Stimulated activated memory B cell treated with anti-CD40 and anti-IgM and Interleukin-4, amounts not matched to agents 10 μg/mL and 1 μg/mL and 100 μg/mL, for 72 hours (primary cell): ENCODE data around the gene GFER.
"Not testable (repeated sequence)": the region's sequence is repeated elsewhere in the genome, so short reads cannot be mapped to it uniquely, and the experiment has no call there.

Source experiments
- ATAC-seq: fragments of 150-1000 bp; cut with Tn5 transposase; 2 replicates; pipeline ENCODE4 v1.10.0; 2021
- H3K27ac Mint-ChIP-seq: one replicate; pipeline ENCODE4 v1.8.0; 2022; ENCODE audit warnings: mild to moderate bottlenecking, mixed read lengths
- H3K27me3 Mint-ChIP-seq: one replicate; pipeline ENCODE4 v1.8.0; 2022; ENCODE audit warnings: mixed read lengths
- H3K36me3 Mint-ChIP-seq: one replicate; pipeline ENCODE4 v1.8.0; 2022; ENCODE audit warnings: mixed read lengths
- H3K4me1 Mint-ChIP-seq: one replicate; pipeline ENCODE4 v1.8.0; 2022; ENCODE audit warnings: mixed read lengths
- H3K4me3 Mint-ChIP-seq: one replicate; pipeline ENCODE4 v1.8.0; 2022; ENCODE audit warnings: mild to moderate bottlenecking, moderate library complexity, mixed read lengths
- H3K9me3 Mint-ChIP-seq: one replicate; pipeline ENCODE4 v1.8.0; 2022; ENCODE audit warnings: mixed read lengths

The GFER gene

DNA sequence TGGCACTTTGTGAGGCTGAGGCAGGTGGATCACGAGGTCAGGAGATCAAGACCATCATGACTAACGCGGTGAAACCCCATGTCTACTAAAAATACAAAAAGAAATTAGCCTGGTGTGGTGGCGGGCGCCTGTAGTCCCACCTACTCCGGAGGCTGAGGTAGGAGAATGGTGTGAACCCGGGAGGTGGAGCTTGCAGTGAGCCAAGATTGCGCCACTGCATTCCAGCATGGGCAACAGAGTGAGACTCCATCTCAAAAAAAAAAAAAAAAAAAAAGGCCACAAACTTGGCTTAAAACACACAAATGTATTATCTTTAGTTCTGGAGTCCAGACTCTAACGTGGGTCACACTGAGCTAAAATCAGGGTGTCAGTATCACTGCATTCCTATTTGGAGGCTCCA lies 27.7 kb downstream of the GFER start:
- peaks cover 30% of the 10 kb centered on the region for H3K4me1 Mint-ChIP-seq
- H3K27me3 Mint-ChIP-seq, H3K4me3 Mint-ChIP-seq, H3K9me3 Mint-ChIP-seq, ATAC-seq, H3K27ac Mint-ChIP-seq: not testable (repeated sequence)
- H3K36me3 Mint-ChIP-seq = peaks cover 17% of the 10 kb centered on the region

DNA sequence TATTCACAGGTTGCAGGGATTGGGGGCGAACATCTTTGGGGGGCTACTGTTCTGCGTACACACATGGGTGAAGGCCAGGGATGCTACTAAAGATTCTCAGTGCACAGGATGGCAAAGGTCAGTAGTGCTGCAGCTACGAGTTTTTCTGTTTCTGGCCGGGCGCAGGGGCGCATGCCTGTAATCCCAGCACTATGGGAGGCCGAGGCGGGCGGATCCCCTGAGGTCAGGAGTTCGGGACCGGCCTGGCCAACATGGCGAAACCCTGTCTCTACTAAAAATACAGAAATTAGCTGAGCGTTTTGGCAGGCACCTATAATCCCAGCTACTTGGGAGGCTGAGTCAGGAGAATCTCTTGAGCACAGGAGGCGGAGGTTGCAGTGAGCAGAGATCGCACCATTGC lies 29.5 kb downstream of the GFER start:
- Mint-ChIP-seq H3K9me3 (no peaks in the 10 kb centered on the region), H3K4me3 (no peak overlapping the region), H3K4me1 (peaks cover 12% of the 10 kb centered on the region), H3K27ac (no peak overlapping the region), H3K27me3 (peaks cover 10% of the 10 kb centered on the region), H3K36me3 (peaks cover 3% of the 10 kb centered on the region)
- no peak for ATAC-seq

DNA sequence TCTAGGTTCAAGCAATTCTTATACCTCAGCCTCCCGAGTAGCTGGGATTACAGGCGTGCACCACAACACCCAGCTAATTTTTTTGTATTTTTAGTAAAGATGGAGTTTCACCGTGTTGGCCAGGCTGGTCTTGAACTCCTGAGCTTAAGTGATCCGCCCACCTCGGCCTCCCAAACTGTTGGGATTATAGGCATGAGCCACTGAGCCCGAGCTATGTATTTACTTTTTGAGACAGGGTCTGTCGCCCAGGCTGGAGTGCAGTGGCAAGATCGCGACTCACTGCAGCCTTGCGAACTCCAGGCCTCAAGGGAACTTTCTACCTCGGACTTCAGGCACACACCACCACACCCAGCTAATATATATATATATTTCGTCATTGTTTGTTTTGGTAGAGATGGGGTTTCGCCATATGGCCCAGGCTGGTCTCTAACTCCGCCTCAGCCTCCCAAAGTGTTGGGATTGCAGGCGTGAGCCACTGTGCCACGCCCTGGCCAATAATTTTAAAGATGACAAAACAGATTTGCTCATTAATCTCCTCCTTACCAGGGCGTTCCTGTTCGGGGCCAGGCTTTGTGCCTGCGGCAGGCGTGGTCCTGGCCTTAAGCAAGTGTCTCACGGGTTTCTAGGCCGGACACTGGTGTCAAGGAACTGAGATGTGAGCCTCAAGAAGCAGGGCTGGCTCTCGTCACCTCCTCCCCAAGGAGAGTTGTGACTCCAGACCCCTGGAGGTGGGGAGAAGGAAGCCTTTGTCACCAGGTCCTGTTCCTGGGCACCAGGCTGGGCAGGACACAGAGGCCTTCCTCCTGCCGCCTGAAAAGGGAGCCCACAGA lies 31.3 kb downstream of the GFER start:
- Mint-ChIP-seq H3K4me3 (no peak overlapping the region), H3K9me3 (no peaks in the 10 kb centered on the region), H3K27ac (no peak overlapping the region), H3K36me3 (no peaks in the 10 kb centered on the region), H3K4me1 (peaks cover 3% of the 10 kb centered on the region), H3K27me3 (peaks cover 21% of the 10 kb centered on the region)
- no peak for ATAC-seq

DNA sequence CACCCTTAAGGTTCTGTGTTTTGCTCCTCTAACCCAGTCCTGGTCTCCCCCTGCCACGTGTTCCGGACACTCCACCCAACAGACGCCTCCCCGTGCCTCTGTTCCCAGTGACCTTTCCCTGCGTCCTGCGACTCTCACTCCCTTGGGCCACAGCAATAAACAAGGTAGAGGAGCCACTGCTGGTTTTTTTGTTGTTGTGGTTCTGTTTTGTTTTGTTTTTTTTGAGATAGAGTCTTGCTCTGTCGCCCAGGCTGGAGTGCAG lies 31.9 kb downstream of the GFER start:
- no peaks in the 10 kb centered on the region for H3K9me3 Mint-ChIP-seq
- no peak overlapping the region for H3K27ac Mint-ChIP-seq
- no peak for ATAC-seq
- H3K27me3 Mint-ChIP-seq = peaks cover 27% of the 10 kb centered on the region
- no peak overlapping the region for H3K4me3 Mint-ChIP-seq
- H3K36me3 Mint-ChIP-seq = no peaks in the 10 kb centered on the region
- H3K4me1 Mint-ChIP-seq = peaks cover 6% of the 10 kb centered on the region

DNA sequence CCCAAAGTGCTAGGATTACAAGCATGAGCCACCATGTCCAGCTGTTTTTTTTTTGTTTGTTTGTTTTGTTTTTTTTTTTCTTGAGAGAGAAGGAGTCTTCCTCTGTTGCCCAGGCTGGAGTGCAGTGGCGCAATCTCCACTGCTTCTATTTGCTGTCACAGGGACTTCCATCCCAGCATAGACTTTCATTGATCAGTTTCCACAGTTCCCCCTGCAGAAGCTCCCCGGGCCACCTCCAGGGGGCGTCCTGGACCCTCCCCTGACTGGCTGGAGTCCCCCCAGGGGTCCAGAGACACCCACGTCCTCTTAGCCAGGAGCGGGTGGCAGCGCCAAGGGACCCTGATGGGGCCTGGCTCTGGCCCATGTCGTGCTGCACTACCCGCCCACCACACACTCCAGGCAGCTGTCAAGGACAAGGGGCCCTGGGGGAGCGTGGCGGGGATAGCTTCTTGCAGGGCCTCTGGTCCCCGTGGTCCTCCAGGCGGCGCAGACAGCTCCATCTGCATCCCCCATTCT lies 32.5 kb downstream of the GFER start:
- Mint-ChIP-seq H3K9me3 (no peaks in the 10 kb centered on the region), H3K27ac (no peak overlapping the region), H3K4me1 (peaks cover 8% of the 10 kb centered on the region), H3K36me3 (no peaks in the 10 kb centered on the region), H3K27me3 (peaks cover 33% of the 10 kb centered on the region), H3K4me3 (no peak overlapping the region)
- no peak for ATAC-seq

DNA sequence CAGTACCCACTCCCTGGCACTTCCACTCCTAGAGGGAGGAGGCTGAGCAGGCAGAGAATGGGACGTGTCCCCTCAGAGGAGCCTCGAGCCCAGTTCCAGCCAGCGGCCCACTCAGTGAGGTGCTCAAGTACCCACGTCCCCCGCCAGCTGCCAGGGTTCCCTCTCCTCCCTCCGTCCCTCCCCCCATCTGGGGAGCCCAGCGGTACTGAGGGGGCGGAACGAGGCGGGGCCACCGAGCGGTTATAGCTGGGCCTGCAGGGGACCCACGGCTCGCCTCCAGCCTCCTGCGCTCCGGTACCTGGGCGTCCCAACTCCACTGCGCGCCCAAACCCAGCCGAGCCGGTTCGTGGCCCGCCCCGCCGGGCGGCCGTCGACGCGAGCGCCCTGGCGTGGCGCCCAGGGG lies 35.5 kb downstream of the GFER start, which contains the start of gene NPW:
TSS of gene NPW (plus strand) at position 268 of the 403 bp plus-strand sequence.
- Mint-ChIP-seq H3K27me3 (peaks cover 60% of the 10 kb centered on the region), H3K4me3 (peak within 1 kb of the TSS; percentile 58), H3K36me3 (no peaks in the 10 kb centered on the region), H3K4me1 (peaks cover 24% of the 10 kb centered on the region), H3K9me3 (no peaks in the 10 kb centered on the region), H3K27ac (no peak within 1 kb of the TSS)
- no peak for ATAC-seq

DNA sequence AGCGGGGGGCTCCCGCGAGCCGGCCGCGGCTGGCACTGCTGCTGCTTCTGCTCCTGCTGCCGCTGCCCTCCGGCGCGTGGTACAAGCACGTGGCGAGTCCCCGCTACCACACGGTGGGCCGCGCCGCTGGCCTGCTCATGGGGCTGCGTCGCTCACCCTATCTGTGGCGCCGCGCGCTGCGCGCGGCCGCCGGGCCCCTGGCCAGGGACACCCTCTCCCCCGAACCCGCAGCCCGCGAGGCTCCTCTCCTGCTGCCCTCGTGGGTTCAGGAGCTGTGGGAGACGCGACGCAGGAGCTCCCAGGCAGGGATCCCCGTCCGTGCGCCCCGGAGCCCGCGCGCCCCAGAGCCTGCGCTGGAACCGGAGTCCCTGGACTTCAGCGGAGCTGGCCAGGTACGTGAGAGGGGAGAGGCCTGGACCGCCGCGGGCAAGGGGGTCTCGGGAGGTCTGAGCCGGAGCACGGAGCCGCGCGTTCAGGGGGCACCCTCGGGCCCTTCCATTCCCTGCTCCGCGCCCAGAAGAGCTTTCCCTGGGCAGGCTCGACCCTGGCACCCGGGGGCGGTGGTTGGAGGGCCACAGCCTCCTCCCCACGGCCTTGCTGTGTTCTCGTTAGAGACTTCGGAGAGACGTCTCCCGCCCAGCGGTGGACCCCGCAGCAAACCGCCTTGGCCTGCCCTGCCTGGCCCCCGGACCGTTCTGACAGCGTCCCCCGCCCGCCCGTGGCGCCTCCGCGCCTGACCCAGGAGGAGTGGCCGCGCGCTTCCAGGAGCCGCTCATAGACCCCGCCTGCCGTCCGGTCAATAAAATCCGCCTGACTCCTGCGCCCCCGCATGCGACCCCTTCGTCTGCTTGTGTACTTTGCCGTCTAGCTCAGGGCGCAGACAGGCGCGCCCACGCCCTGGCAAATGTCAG lies 36.2 kb downstream of the GFER start:
- no peak for ATAC-seq
- H3K4me1 Mint-ChIP-seq = peaks cover 25% of the 10 kb centered on the region
- peak overlapping the region; percentile 58 for H3K4me3 Mint-ChIP-seq
- no peaks in the 10 kb centered on the region for H3K36me3 Mint-ChIP-seq
- peaks cover 66% of the 10 kb centered on the region for H3K27me3 Mint-ChIP-seq
- no peak overlapping the region for H3K27ac Mint-ChIP-seq
- no peaks in the 10 kb centered on the region for H3K9me3 Mint-ChIP-seq

DNA sequence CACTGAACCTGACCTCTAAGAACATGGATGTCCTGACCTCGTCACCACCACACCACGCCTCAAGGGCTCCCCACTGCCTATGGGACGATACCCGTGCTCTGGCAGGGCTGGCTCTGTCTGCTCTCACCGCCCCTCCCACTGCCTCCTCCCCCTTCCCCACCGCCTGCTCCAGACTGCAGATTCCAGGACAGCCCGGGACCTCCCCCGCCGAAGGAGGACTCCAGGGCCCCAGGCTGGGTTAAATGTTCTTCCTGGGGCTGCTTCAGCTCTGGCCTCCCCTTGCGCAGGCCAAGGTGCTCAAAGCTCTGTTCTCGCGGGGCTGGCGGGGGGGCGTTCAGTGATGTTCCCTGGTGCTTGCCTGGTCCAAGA lies 38.7 kb downstream of the GFER start:
- ATAC-seq = peak; percentile 39
- Mint-ChIP-seq H3K36me3 (no peaks in the 10 kb centered on the region), H3K9me3 (no peaks in the 10 kb centered on the region), H3K27me3 (peaks cover 75% of the 10 kb centered on the region), H3K4me1 (peaks cover 33% of the 10 kb centered on the region), H3K27ac (peak overlapping the region; percentile 75), H3K4me3 (peak overlapping the region; percentile 72)

DNA sequence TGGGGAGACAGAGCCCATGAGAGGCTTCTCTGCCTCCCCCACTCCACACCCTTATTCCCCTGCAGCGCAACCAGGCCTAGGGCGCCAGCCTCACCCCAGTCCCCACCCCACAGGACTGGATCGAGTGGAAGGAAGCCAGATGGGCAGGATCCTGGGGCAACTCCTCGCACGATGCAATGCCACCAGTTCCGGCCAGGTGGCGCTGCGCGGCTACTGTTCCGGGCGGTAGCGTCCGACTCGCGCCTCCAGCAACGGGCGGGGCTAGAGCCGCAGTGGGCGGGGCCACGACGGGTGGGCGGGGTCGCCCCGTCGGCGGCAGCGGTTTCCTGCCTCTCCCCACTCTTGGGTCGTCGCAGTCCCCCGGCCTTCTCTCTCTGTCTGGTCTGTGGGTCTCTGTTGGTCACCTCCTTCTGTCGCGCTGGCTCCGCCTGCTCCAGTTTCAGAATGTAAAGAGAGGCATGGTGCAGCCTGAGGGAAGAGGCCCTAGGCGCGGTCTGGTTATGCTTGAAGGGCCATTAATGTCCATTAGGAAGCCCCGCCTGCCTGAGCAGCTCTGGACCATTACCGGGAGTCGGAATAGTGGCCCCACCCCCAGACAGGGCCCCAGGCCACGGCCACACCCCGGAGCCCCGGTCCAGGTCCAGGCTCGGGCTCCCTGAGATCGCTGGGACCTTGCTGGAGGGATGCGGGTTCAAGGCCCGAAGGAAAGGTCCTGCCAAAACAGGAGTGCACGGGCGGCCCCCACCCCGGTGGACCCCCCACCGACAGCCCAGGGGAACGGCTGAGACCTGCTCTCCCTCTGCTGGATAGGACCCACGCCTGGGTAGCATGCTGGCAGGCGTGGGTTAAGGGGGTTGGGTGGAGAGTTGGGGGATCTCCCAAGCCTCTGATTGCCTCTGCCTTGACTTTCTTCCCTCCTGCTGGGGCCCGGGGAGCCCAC lies 39.4 kb downstream of the GFER start:
- Mint-ChIP-seq H3K4me3 (peak overlapping the region; percentile 72), H3K9me3 (no peaks in the 10 kb centered on the region), H3K27me3 (peaks cover 74% of the 10 kb centered on the region), H3K4me1 (peaks cover 33% of the 10 kb centered on the region), H3K27ac (peak overlapping the region; percentile 75), H3K36me3 (no peaks in the 10 kb centered on the region)
- ATAC-seq = peak; percentile 88

DNA sequence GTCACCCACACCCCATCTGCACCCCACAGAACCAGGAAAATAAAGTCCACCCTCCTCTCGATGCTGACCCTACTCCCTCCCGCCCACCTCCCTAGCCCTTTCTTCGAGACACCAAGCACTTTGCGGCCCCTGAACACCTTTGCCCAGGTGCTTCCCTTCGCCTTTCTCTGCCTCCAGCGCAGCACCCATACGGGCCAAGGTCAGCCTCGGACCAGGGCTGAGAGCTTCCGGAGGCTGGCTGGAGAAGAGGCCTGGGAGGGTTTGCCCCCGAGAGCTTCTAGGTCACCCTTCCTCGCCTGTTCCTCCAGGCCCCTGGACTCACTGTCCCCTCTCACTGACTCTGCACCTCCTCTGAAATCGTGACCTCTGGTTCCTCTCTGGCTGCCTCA lies 40.0 kb downstream of the GFER start:
- H3K27ac Mint-ChIP-seq = peak overlapping the region; percentile 39
- H3K4me3 Mint-ChIP-seq = peak overlapping the region; percentile 26
- peaks cover 33% of the 10 kb centered on the region for H3K4me1 Mint-ChIP-seq
- no peak for ATAC-seq
- no peaks in the 10 kb centered on the region for H3K9me3 Mint-ChIP-seq
- H3K27me3 Mint-ChIP-seq = peaks cover 74% of the 10 kb centered on the region
- no peaks in the 10 kb centered on the region for H3K36me3 Mint-ChIP-seq

DNA sequence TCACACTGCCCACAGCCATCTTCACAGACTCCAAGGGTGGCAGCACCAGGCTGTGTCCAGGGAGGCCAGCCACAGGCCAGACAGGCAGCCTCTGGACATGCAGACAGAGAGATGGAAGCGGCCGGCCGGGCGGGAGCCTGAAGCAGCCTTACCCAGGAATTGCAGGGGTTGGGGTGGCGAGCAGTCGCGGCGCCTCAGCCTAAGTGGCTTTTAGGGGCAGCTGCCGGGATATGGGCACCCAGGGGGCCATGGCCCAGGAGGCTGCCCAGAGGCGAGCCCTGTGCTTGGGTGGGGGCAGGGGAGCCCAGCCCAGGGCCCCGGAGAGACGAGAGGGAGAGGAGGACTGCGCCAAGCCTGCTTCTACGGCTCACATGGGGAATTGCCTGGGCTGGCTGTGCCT lies 41.3 kb downstream of the GFER start:
- Mint-ChIP-seq H3K9me3 (no peaks in the 10 kb centered on the region), H3K4me1 (peaks cover 33% of the 10 kb centered on the region), H3K27ac (no peak overlapping the region), H3K4me3 (peak overlapping the region; percentile 12), H3K36me3 (no peaks in the 10 kb centered on the region), H3K27me3 (peaks cover 76% of the 10 kb centered on the region)
- no peak for ATAC-seq

DNA sequence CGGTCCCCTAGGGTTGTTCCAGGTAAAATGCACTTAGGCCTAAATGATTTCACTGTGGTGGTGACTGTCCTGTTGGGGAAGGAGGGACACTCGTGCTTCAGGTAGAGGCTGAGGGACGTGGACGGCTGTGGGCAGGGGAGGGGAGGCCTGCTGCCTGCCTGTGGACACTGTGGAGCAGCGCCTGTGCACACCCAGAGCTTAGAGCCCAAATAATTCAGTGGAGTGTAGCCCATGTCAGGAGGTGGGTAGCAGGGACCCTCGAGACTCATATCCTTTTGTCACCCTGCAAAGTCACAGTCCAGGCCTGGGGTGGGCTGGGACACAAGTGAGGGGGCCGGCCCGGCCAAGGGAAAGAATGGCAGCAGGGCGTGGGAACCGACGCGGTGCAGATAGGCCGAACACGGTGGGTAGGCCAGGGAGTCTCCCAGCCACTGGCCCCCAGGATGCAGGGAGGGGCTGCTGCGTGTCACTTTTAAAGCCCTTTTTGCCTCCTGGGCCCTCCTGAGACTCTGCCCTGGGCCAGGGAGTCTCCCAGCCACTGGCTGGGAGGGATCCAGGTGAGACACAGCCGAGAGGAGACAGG lies 42.0 kb downstream of the GFER start:
- Mint-ChIP-seq H3K4me1 (peaks cover 26% of the 10 kb centered on the region), H3K27me3 (peaks cover 69% of the 10 kb centered on the region), H3K9me3 (no peaks in the 10 kb centered on the region), H3K36me3 (no peaks in the 10 kb centered on the region), H3K27ac (no peak overlapping the region), H3K4me3 (peak overlapping the region; percentile 60)
- ATAC-seq = no peak

DNA sequence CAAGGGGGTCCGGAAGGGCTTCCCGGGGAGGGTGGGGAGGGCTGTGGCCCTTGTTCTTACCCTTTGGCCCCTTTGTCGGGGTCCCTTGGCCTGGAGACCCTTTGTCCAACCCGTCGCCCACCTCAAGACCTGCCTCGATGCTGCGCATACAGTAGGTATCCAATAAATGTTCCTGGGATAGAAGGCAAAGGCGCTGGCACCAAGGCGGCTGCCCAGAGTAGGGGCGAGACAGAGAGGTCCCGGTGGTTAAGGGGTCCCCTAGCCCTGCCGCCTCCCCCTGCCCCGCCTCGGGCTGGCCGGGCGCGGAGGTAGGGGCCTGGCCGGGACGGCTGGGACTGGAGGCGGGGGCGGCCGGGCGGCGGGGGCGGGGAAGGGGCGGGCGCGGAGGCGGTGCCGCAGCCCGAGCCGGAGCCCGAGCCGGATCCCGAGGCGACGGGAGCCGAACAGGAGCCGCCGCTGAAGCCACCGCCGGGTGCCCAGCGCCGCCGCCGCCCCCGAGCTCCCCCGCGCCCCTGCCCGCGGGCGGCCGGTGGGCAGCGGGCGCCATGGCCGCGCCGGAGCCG lies 42.5 kb downstream of the GFER start, which contains the start of gene NHERF2:
TSS of gene NHERF2 (plus strand) at position 442 of the 563 bp plus-strand sequence. CDS start at position 546, 104 bp downstream.
- Mint-ChIP-seq H3K9me3 (no peaks in the 10 kb centered on the region), H3K36me3 (no peaks in the 10 kb centered on the region), H3K4me1 (peaks cover 26% of the 10 kb centered on the region), H3K27ac (no peak within 1 kb of the TSS), H3K27me3 (peaks cover 64% of the 10 kb centered on the region), H3K4me3 (peak within 1 kb of the TSS; percentile 60)
- ATAC-seq = no peak
